Adrenal gland (tissue), 12 donors: ENCODE measurements around the gene LURAP1L. TPM values are rescaled to one million over a fixed set of nuclear protein-coding genes. Genes with fewer than 3 reads are reported as not detected.
"Not testable (repeated sequence)": the region's sequence is repeated elsewhere in the genome, so short reads cannot be mapped to it uniquely, and the experiment has no call there.

ENCODE experiments used
- DNase-seq, 7 donors: peaks; one replicate each; pipeline ENCODE4 v3.0.0-alpha.2; 2019 to 2020
- H3K27ac ChIP-seq, 5 donors: fragments of 200-600 bp; sonication (generic) in 4 of 5; 1 replicate in 3 of 5; 2 replicates in 2 of 5; pipeline versions ENCODE4 v1.5.1 to v1.8.0; 2016 to 2020; ENCODE audit warnings: mild to moderate bottlenecking in 1 of 5
- H3K27me3 ChIP-seq: fragments of 200-600 bp; 2 replicates; pipeline ENCODE4 v1.8.0; 2021
- H3K36me3 ChIP-seq, 2 donors: fragments of 200-600 bp; replicated peaks in 1 of 2; 1 replicate in 1 of 2; 2 replicates in 1 of 2; pipeline versions ENCODE4 v1.5.1 to v1.8.0; 2018 to 2022
- H3K4me1 ChIP-seq, 2 donors: fragments of 200-600 bp; replicated peaks in 1 of 2; 1 replicate in 1 of 2; 2 replicates in 1 of 2; pipeline versions ENCODE4 v1.5.1 to v1.8.0; 2018 to 2021
- H3K4me3 ChIP-seq, 4 donors: fragments of 200-600 bp; sonication (generic) in 3 of 4; one replicate each; pipeline ENCODE4 v1.5.1; 2016 to 2018
- H3K9me3 ChIP-seq, 3 donors: fragments of 200-600 bp; sonication (generic) in 1 of 3; replicated peaks in 1 of 3; 1 replicate in 2 of 3; 2 replicates in 1 of 3; pipeline versions ENCODE4 v1.5.1 to v1.8.0; 2016 to 2021
- CTCF ChIP-seq, 6 experiments: fragments of 450-650 bp in 4 of 6; fragments of 200-600 bp in 2 of 6; sonication (generic) in 1 of 6; IDR thresholded peaks; 1 replicate in 5 of 6; 2 replicates in 1 of 6; pipeline versions ENCODE4 v1.5.1 to v1.8.0; 2016 to 2021; ENCODE audit warnings: antibody characterized with exemption in 6 of 6, mild to moderate bottlenecking in 2 of 6, moderate library complexity in 1 of 6
- POLR2A ChIP-seq, 2 donors: fragments of 450-650 bp; IDR thresholded peaks; one replicate each; pipeline ENCODE4 v1.6.1; 2017; ENCODE audit warnings: antibody characterized with exemption in 2 of 2, mild to moderate bottlenecking in 2 of 2, moderate library complexity in 1 of 2
- WGBS, 4 donors: extraction: QIAGEN DNeasy Blood & Tissue Kit in 2 of 4; methylation state at CpG; one replicate each; pipeline versions ENCODE4 v1.1.5 to v1.1.7; 2013 to 2017; 5-methylcytosine and 5-hydroxymethylcytosine counted together
- intact Hi-C, 2 donors: fragments of 100-400 bp; cut with DNase I; formaldehyde crosslinking; loops; one replicate each; pipeline versions ENCODE4 v1.14.1 to v1.15.0; 2022 to 2023
- polyA plus RNA-seq, 3 donors: library from polyadenylated mRNA; stranded (reverse); fragments of 200-250 nt in 2 of 3; fragments of 350-450 nt in 1 of 3; fragmentation: Illumina TruSeq in 1 of 3; extraction: RNeasy Lipid Tissue Mini Kit (QIAGEN cat#74804) in 1 of 3; gene quantifications; one replicate each; pipeline ENCODE4 v1.2.3, GENCODE V29; 2013 to 2014
- total RNA-seq, 9 donors: library from RNA; depleted of rRNA in 4 of 9; stranded (reverse); fragments of >200 nt in 4 of 9; fragments of 120-200 nt in 1 of 9; fragmentation: NEBNext Ultra II Directional in 1 of 9; extraction: Animal tissue kit (Norgen Biotek cat#: 25700) in 1 of 9; gene quantifications; one replicate each; pipeline versions ENCODE4 v1.1.0 to v1.2.4, GENCODE V29; 2013 to 2023
- donor health status: healthy with polysubstance abuse.
- donor health status: Bipolar disorder and iron deficiency.
- donor health status: DM: yes; HTN: yes; CAD: no.
- donor health status: DM: no; HTN: no; CAD: no.
- donor health status: DM: no; HTN: no; CAD: no.
- donor health status: DM: yes; HTN: yes; CAD: no.

LURAP1L gene
- total and polyA plus RNA-seq, 12 donors: 5.3 to 29.0 (median 10.3) TPM

GRCh38 chr9:12859704-12860251 lies 85.0 kb downstream of the LURAP1L start:
- Histone ChIP-seq H3K27me3 (no peaks in the 10 kb centered on the region), H3K4me1 (peaks cover 0 to 3% of the 10 kb centered on the region in 2 donors), H3K4me3 (no peak overlapping the region), H3K9me3 (no peaks in the 10 kb centered on the region), H3K27ac (no peak overlapping the region), H3K36me3 (no peaks in the 10 kb centered on the region)
- no peak for TF ChIP-seq POLR2A (IDR thresholded peaks at IDR 0.05)
- no peak for TF ChIP-seq CTCF (IDR thresholded peaks at IDR 0.05)
- WGBS, 4 donors: 77 to 91% (median 88%) methylated on average over 5 of the region's 5 CpGs
- intact Hi-C loops: no loop called here
- DNase-seq: no peak

DNA sequence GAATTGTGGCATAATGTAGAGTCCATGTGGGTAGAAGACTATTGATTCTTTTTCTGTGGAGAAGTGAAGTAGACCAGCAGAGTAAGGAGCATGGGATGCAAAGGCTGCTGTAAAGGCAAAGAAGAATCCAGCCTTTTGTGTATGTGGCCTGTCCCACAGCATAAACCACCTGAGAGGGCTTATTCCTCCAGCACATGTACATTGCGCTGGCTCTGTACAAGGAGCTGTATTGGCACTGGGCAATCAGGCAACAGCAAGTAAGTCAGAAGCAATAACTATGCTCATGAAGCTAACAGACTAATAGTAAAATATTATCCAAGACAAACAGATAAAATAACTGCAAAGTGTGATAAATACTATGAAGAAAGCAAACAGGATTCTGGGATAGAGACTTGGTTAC lies 86.2 kb downstream of the LURAP1L start:
- no peak overlapping the region for H3K4me3 ChIP-seq
- no peak for DNase-seq
- intact Hi-C loops: no loop called here
- peaks cover 0 to 3% of the 10 kb centered on the region in 2 donors for H3K4me1 ChIP-seq
- TF ChIP-seq CTCF (IDR thresholded peaks at IDR 0.05) (no peak), POLR2A (IDR thresholded peaks at IDR 0.05) (no peak)
- no peaks in the 10 kb centered on the region for H3K9me3 ChIP-seq
- no peaks in the 10 kb centered on the region for H3K27me3 ChIP-seq
- WGBS, 4 donors: 70 to 97% (median 89%) methylated on average over 1 of the region's 1 CpG
- H3K27ac ChIP-seq: no peak overlapping the region
- H3K36me3 ChIP-seq: no peaks in the 10 kb centered on the region

GRCh38 chr9:12862611-12863410 lies 88.0 kb downstream of the LURAP1L start:
- peaks cover 0 to 3% of the 10 kb centered on the region in 2 donors for H3K4me1 ChIP-seq
- H3K27me3 ChIP-seq: no peaks in the 10 kb centered on the region
- DNase-seq: no peak
- WGBS, 4 donors: 65 to 69% (median 67%) methylated on average over 3 of the region's 3 CpGs
- no peak overlapping the region for H3K4me3 ChIP-seq
- no peak overlapping the region for H3K27ac ChIP-seq
- intact Hi-C loops: no loop called here
- H3K9me3 ChIP-seq: no peaks in the 10 kb centered on the region
- TF ChIP-seq POLR2A (IDR thresholded peaks at IDR 0.05) (no peak), CTCF (IDR thresholded peaks at IDR 0.05) (no peak)
- no peaks in the 10 kb centered on the region for H3K36me3 ChIP-seq

DNA sequence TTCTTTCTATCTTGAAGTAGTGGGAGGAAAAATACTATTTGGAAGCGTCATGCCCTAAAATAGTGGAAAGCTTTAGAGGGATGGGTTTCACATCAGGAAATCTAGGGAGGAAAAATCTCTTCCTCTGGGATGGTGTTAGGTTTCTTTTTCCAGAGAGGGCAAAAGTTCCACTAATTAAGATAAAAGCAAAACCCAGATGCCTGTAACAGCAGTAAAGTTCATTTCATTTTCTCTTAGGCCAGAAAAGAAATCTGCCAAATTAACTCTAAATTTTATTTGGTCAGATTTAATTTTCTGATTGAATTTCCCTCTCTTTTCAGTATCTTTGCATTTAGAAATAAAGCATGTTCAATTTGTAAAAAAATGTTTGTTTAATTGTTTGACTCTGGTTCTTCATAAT lies 88.8 kb downstream of the LURAP1L start:
- Histone ChIP-seq H3K9me3 (no peaks in the 10 kb centered on the region), H3K4me1 (peaks cover 0 to 3% of the 10 kb centered on the region in 2 donors), H3K36me3 (no peaks in the 10 kb centered on the region), H3K27me3 (no peaks in the 10 kb centered on the region), H3K4me3 (no peak overlapping the region), H3K27ac (no peak overlapping the region)
- 51 to 75% (median 64%) methylated on average over 1 of the region's 1 CpG for WGBS, 4 donors
- TF ChIP-seq POLR2A (IDR thresholded peaks at IDR 0.05): no peak
- no peak for TF ChIP-seq CTCF (IDR thresholded peaks at IDR 0.05)
- DNase-seq: no peak
- intact Hi-C loops: no loop called here

GRCh38 chr9:12865380-12865779 lies 90.6 kb downstream of the LURAP1L start:
- WGBS, 4 donors: 91 to 96% (median 96%) methylated on average over 3 of the region's 3 CpGs
- H3K4me1 ChIP-seq, H3K4me3 ChIP-seq, H3K27ac ChIP-seq, H3K36me3 ChIP-seq, H3K27me3 ChIP-seq, intact Hi-C loops, DNase-seq, H3K9me3 ChIP-seq: not testable (repeated sequence)
